ENCODE measurements around the gene CASP10. TPM values are rescaled to one million over a fixed set of nuclear protein-coding genes. Genes with fewer than 3 reads are reported as not detected.

CASP10 gene
- polyA plus RNA-seq, 1 of the 3 experiments (the other 2 are of a cell fraction): 0.12 TPM

DNA sequence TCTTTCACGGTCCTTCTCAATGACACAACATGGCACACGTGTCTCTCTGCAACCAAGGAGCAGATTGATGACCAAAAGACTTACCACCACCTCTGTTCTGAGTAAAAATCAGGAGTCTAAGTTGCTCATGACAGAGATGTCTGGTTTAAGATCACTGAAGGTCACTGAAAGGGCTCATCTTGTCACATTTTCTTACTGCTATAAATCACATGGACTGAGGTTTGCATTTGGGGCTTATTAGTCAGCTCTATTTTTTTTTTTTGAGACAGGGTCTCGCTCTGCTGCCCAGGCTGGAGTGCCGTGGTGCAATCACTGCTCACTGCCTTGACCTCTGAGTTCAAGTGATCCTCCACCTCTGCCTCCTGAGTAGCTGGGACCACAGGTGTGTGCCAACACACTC is 47.6 kb upstream of the CASP10 start:
- CTCF ChIA-PET: interaction anchor here (1.1 to 1.3 kb wide), 2 partner anchors 42 to 66 kb away, joined by 3 to 4 read pairs; no protein-coding TSS in a partner anchor
- DNase-seq: no peak
- Histone ChIP-seq H3K9me2 (no peaks in the 10 kb centered on the region), H3K79me2 (ENCODE audit: insufficient read depth) (peaks cover 80% of the 10 kb centered on the region), H3F3A (replicated peaks; ENCODE audit: insufficient read depth) (peaks cover 12% of the 10 kb centered on the region), H3K27ac (ENCODE audit: low read depth in 2 of 2, low read length in 1 of 2) (no peak overlapping the region), H3K4me3 (ENCODE audit: low read depth in 2 of 2, low read length in 1 of 2) (no peak overlapping the region), H3K9me3 (no peaks in the 10 kb centered on the region), H3K36me3 (replicated peaks in 1 of 2; ENCODE audit: control insufficient read depth in 1 of 2, insufficient read depth in 2 of 2, low read length in 1 of 2) (peaks cover 31 to 39% of the 10 kb centered on the region in 2 experiments), H3K4me2 (no peak overlapping the region), H3K27me3 (ENCODE audit: insufficient read depth) (no peaks in the 10 kb centered on the region), H4K20me1 (ENCODE audit: insufficient read depth) (no peaks in the 10 kb centered on the region), H3K9ac (no peak overlapping the region), H2AFZ (ENCODE audit: low read depth) (no peak overlapping the region), H3K4me1 (ENCODE audit: control insufficient read depth in 1 of 2, insufficient read depth in 2 of 2, low read depth in 1 of 2, low read length in 1 of 2) (peaks cover 0 to 16% of the 10 kb centered on the region in 2 experiments; a peak in 1 of 4 replicates)
- 82% methylated on average over 4 of the region's 4 CpGs for WGBS (ENCODE audit: low lambda C conversion rate)
- POLR2A ChIA-PET: interaction anchor here (1.1 kb wide), 1 partner anchor 20 kb away, joined by 3 read pairs; the partner anchor contains the start of gene CFLAR
- TF ChIP-seq SIN3A (IDR thresholded peaks at IDR 0.05; ENCODE audit: borderline replicate concordance, low read depth, low read length): no peak
- TF ChIP-seq, protein P1, sequence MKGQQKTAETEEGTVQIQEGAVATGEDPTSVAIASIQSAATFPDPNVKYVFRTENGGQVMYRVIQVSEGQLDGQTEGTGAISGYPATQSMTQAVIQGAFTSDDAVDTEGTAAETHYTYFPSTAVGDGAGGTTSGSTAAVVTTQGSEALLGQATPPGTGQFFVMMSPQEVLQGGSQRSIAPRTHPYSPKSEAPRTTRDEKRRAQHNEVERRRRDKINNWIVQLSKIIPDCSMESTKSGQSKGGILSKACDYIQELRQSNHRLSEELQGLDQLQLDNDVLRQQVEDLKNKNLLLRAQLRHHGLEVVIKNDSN (IDR thresholded peaks at IDR 0.05; ENCODE audit: borderline replicate concordance, low read depth): no peak
- no peak for TF ChIP-seq GATA2 (CRISPR knock-in tag; IDR thresholded peaks at IDR 0.05)
- TF ChIP-seq, protein P2, sequence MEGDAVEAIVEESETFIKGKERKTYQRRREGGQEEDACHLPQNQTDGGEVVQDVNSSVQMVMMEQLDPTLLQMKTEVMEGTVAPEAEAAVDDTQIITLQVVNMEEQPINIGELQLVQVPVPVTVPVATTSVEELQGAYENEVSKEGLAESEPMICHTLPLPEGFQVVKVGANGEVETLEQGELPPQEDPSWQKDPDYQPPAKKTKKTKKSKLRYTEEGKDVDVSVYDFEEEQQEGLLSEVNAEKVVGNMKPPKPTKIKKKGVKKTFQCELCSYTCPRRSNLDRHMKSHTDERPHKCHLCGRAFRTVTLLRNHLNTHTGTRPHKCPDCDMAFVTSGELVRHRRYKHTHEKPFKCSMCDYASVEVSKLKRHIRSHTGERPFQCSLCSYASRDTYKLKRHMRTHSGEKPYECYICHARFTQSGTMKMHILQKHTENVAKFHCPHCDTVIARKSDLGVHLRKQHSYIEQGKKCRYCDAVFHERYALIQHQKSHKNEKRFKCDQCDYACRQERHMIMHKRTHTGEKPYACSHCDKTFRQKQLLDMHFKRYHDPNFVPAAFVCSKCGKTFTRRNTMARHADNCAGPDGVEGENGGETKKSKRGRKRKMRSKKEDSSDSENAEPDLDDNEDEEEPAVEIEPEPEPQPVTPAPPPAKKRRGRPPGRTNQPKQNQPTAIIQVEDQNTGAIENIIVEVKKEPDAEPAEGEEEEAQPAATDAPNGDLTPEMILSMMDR (IDR thresholded peaks at IDR 0.05): no peak
- TF ChIP-seq JUND (IDR thresholded peaks at IDR 0.05): no peak
- no peak for TF ChIP-seq RAD21 (IDR thresholded peaks at IDR 0.05; ENCODE audit: low read length)
- no peak for TF ChIP-seq MEF2A (IDR thresholded peaks at IDR 0.05; ENCODE audit: borderline replicate concordance, low read depth)
- TF ChIP-seq TEAD4 (IDR thresholded peaks at IDR 0.05; ENCODE audit: borderline replicate concordance, insufficient read depth): no peak
- TF ChIP-seq, protein P3, sequence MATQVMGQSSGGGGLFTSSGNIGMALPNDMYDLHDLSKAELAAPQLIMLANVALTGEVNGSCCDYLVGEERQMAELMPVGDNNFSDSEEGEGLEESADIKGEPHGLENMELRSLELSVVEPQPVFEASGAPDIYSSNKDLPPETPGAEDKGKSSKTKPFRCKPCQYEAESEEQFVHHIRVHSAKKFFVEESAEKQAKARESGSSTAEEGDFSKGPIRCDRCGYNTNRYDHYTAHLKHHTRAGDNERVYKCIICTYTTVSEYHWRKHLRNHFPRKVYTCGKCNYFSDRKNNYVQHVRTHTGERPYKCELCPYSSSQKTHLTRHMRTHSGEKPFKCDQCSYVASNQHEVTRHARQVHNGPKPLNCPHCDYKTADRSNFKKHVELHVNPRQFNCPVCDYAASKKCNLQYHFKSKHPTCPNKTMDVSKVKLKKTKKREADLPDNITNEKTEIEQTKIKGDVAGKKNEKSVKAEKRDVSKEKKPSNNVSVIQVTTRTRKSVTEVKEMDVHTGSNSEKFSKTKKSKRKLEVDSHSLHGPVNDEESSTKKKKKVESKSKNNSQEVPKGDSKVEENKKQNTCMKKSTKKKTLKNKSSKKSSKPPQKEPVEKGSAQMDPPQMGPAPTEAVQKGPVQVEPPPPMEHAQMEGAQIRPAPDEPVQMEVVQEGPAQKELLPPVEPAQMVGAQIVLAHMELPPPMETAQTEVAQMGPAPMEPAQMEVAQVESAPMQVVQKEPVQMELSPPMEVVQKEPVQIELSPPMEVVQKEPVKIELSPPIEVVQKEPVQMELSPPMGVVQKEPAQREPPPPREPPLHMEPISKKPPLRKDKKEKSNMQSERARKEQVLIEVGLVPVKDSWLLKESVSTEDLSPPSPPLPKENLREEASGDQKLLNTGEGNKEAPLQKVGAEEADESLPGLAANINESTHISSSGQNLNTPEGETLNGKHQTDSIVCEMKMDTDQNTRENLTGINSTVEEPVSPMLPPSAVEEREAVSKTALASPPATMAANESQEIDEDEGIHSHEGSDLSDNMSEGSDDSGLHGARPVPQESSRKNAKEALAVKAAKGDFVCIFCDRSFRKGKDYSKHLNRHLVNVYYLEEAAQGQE (IDR thresholded peaks at IDR 0.05; ENCODE audit: low read depth, low read length): no peak
- TF ChIP-seq, protein P4, sequence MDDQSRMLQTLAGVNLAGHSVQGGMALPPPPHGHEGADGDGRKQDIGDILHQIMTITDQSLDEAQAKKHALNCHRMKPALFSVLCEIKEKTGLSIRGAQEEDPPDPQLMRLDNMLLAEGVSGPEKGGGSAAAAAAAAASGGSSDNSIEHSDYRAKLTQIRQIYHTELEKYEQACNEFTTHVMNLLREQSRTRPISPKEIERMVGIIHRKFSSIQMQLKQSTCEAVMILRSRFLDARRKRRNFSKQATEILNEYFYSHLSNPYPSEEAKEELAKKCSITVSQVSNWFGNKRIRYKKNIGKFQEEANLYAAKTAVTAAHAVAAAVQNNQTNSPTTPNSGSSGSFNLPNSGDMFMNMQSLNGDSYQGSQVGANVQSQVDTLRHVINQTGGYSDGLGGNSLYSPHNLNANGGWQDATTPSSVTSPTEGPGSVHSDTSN (IDR thresholded peaks at IDR 0.05): no peak
- no peak for TF ChIP-seq NRF1 (IDR thresholded peaks at IDR 0.05; ENCODE audit: low read depth, low read length)
- no peak for TF ChIP-seq MXI1 (IDR thresholded peaks at IDR 0.05; ENCODE audit: low read depth, low read length)
- no peak for TF ChIP-seq TCF12 (IDR thresholded peaks at IDR 0.05)
- no peak for TF ChIP-seq EZH2phosphoT487 (IDR thresholded peaks at IDR 0.05; ENCODE audit: borderline replicate concordance, low read depth)
- no peak for TF ChIP-seq SMC3 (IDR thresholded peaks at IDR 0.05; ENCODE audit: low read depth, low read length)

Measured in SK-N-SH (cell line).